Vagina (tissue), 2 donors: Measurements from ENCODE around the gene GLUL.

Experiments used
- POLR2A ChIP-seq, 2 donors: fragments of 450-650 bp; IDR thresholded peaks; one replicate each; pipeline ENCODE4 v1.6.1; 2017; ENCODE audit warnings: antibody characterized with exemption in 2 of 2, mild to moderate bottlenecking in 2 of 2, moderate library complexity in 2 of 2
- POLR2AphosphoS5 ChIP-seq, 2 donors: sonication (generic); formaldehyde crosslinking; IDR thresholded peaks; one replicate each; pipeline ENCODE4 v1.9.0; 2017; ENCODE audit warnings: antibody characterized with exemption in 2 of 2, mild to moderate bottlenecking in 2 of 2, low read depth in 1 of 2; ENCODE audit not compliant: insufficient read depth in 1 of 2
- TF ChIP-seq, protein P1 (sequence below), 3 experiments: fragments of 450-650 bp in 2 of 3; fragments of 200-600 bp in 1 of 3; sonication (generic) in 1 of 3; IDR thresholded peaks; one replicate each; pipeline ENCODE4 v1.5.1; 2017 to 2019; ENCODE audit warnings: antibody characterized with exemption in 3 of 3, mild to moderate bottlenecking in 2 of 3, moderate library complexity in 2 of 3

DNA sequence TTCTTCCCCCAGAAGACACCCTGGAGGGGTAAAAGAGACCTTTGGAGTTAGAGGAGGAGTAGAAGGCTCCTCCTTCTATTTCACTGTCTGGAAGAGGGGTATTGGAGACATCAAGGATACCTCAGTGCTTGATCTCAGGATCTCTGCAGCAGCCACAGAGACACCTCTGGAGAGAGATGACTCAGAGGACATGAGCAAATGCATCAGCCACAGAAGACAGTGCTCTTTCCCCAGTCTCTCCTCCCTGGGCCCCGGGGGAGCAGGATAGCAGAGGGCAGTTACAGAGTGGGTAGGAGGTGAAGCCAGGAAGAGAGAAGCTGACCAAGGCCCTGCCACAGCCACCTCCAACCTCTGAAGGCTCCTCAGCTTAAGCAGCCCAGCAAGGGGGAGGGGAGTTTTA, 24.2 kb upstream of the GLUL start:
- TF ChIP-seq POLR2AphosphoS5 (IDR thresholded peaks at IDR 0.05; ENCODE audit: insufficient read depth in 1 of 2, low read depth in 1 of 2) (no peak), POLR2A (IDR thresholded peaks at IDR 0.05) (no peak)
- TF ChIP-seq, protein P1, sequence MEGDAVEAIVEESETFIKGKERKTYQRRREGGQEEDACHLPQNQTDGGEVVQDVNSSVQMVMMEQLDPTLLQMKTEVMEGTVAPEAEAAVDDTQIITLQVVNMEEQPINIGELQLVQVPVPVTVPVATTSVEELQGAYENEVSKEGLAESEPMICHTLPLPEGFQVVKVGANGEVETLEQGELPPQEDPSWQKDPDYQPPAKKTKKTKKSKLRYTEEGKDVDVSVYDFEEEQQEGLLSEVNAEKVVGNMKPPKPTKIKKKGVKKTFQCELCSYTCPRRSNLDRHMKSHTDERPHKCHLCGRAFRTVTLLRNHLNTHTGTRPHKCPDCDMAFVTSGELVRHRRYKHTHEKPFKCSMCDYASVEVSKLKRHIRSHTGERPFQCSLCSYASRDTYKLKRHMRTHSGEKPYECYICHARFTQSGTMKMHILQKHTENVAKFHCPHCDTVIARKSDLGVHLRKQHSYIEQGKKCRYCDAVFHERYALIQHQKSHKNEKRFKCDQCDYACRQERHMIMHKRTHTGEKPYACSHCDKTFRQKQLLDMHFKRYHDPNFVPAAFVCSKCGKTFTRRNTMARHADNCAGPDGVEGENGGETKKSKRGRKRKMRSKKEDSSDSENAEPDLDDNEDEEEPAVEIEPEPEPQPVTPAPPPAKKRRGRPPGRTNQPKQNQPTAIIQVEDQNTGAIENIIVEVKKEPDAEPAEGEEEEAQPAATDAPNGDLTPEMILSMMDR (IDR thresholded peaks at IDR 0.05): no peak
